Heart left ventricle (tissue), 13 donors: ENCODE measurements around the gene ADCY3.

Experiments
- CTCF ChIP-seq, 12 donors: fragments of 200-600 bp; sonication (generic) in 4 of 12; IDR thresholded peaks; one replicate each; pipeline versions ENCODE4 v1.5.0 to v1.8.0; 2018 to 2022; ENCODE audit warnings: antibody characterized with exemption in 12 of 12, mild to moderate bottlenecking in 5 of 12
- POLR2A ChIP-seq, 2 donors: fragments of 450-650 bp; IDR thresholded peaks; one replicate each; pipeline ENCODE4 v1.6.1; 2017; ENCODE audit warnings: antibody characterized with exemption in 2 of 2, mild to moderate bottlenecking in 2 of 2, moderate library complexity in 2 of 2
- donor health status: ischemic (EF 13 %, LVEDD 7.1; RV severe dilation, severe dysfunction).
- donor health status: DM: no; HTN: yes; CAD: no.
- donor health status: DM: no; HTN: no; CAD: no.
- donor health status: ischemic (EF 25% LVEDD 6.9; RV normal size, moderate dysfunction).
- donor health status: ischemic (EF 25% LVEDD 5.7; RV mildly dilated, moderate dysfunction).
- donor health status: ischemic (EF 35%, LVEDD 5.7; RV mildly dilated, moderate dysfunction).
- donor health status: nonischemic (EF 11% LVEDD 7.7; RV severe dilation, severe dysfunction).
- donor health status: DM: yes; HTN: yes; CAD: no.
- donor health status: PGD.
- donor health status: ischemic (EF 29% LVEDD 5.4; RV normal size, mild dysfunction).
- donor health status: nonischemic (EF 23%, LVEDD 6.1; RV moderate dilation, normal function).

- TF ChIP-seq CTCF (IDR thresholded peaks at IDR 0.05) = no peak
- TF ChIP-seq POLR2A (IDR thresholded peaks at IDR 0.05) = no peak
Observed at GRCh38 chr2:24771061-24771460, 149.0 kb downstream of the ADCY3 start.
